GM21619 (cell line): ENCODE data around the gene ARHGEF9.

ENCODE experiments used
- ATAC-seq: cut with Tn5 transposase; IDR thresholded peaks from one replicate; pipeline ENCODE4 v1.9.1; 2021; ENCODE audit not compliant: unreplicated experiment

Gene ARHGEF9

GRCh38 chrX:63746715-63747114 lies 38.3 kb downstream of the ARHGEF9 start:
- ATAC-seq = no peak

DNA sequence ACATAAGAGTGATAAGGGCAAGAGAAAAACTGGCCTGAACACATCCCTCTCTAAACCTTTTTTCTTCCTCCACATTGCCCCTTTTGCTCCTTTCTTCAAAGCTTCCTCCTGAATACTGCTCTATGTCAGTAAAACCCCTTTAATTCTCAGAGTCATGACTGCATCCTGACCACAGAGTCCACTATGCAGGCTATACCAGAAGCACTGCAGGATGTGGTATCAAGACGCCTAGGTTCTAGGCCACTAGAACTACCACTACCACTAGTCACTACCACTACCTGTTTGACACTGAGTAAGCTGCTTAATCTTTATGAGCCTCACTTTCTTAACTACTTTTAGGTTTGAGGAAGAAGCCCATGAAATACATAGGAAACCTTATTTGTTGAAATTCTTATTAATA lies 38.7 kb downstream of the ARHGEF9 start:
- ATAC-seq = peak; percentile 94

GRCh38 chrX:63744850-63745394 lies 40.1 kb downstream of the ARHGEF9 start:
- no peak for ATAC-seq

DNA sequence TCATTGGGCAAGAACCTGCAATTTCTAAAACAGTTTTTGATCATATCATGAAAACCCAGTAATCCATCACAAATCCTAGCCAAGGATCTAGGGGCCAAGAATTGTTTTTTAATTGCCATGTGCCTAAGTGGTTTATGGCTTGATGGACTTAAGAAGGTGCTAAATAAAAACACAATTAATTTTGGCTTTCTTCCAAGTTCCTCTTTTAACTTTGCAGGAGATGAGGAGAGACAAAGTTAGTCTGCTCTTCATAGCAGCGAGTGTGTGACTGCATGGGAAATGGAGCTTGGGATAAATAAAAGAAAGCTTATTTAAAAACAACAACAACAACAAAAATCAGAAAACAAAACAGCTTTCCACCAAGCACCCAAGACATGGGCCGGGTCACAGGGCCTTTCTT lies 41.4 kb downstream of the ARHGEF9 start:
- no peak for ATAC-seq

DNA sequence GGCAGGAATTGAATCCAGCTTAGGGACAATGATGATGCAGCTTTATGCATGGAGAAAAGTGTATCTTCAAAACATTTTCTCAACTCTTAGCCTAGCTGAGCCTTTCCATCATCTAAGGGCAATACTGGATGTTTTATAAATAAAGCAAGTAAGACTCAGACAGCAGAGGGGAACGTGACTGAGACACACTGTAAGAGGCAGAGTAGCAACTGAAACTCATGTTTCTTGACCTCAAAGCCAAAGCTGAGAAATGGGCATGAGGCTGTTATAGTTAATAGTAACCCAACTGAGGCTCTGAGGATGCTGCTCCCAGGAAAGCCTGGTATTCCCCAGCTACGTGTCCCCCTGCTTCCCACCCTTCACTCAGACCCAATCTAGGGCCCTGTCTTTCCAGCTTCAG lies 44.6 kb downstream of the ARHGEF9 start:
- peak; percentile 77 for ATAC-seq

DNA sequence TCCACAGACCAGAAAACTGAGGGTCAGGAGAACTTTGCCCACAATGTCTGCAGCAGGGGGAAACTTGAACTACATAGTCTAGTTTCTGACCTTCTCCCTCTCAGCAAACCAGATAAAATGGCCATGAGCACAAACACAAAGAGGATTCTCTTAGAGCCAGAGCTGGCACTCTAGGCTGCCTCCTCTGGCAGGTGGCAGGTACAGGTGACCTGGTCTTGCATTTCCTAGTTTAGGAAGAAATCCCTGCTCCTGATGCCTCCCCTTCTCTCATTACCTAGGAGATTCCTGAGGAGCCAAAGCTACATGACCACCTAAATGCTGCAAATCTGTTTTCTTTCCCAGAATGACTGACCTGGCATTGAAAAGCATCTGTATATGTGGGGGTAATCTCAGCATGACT lies 45.1 kb downstream of the ARHGEF9 start:
- no peak for ATAC-seq

GRCh38 chrX:63738696-63739095 lies 46.3 kb downstream of the ARHGEF9 start:
- no peak for ATAC-seq

GRCh38 chrX:63737131-63737921 lies 47.7 kb downstream of the ARHGEF9 start:
- no peak for ATAC-seq

- no peak for ATAC-seq
These were observed 49.1 kb downstream of the ARHGEF9 start for GRCh38 chrX:63735882-63736281.

DNA sequence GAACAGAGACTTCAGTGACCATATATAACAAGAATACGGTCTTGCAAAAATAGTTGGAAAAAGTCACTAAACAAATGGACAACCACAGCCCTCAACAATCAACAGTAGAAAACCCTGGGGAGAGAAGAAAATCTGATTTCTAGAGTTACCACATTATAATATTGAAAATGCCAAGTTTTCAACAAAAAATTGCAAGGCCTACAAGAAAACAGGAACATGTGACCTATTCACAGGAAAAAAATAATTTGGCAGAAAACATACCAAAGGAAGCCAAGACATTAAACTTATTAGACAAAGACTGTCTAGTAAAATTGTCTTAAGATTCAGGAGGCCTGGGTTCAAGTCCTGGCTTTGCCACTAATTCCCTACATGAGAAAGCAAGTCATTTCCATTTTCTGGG lies 64.7 kb downstream of the ARHGEF9 start:
- ATAC-seq = no peak

DNA sequence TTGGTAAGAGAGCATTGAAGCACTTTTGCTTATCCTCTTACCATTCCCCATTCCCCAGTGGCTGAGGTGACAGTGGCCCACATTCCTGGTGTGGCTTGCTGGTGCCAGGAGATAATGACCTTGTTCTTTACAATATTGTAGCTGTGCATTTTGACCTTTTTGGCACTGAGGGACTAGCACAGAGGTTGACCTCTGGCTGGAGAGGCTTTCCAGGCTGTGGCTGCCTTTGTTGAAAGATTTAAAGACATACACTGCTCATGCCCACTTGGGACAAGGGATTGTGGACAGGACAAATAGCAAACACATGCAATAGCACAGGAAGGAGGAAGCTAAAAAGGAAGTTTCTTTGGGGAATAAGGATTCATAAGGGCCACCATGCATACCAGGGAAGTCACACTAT lies 65.4 kb downstream of the ARHGEF9 start:
- no peak for ATAC-seq

DNA sequence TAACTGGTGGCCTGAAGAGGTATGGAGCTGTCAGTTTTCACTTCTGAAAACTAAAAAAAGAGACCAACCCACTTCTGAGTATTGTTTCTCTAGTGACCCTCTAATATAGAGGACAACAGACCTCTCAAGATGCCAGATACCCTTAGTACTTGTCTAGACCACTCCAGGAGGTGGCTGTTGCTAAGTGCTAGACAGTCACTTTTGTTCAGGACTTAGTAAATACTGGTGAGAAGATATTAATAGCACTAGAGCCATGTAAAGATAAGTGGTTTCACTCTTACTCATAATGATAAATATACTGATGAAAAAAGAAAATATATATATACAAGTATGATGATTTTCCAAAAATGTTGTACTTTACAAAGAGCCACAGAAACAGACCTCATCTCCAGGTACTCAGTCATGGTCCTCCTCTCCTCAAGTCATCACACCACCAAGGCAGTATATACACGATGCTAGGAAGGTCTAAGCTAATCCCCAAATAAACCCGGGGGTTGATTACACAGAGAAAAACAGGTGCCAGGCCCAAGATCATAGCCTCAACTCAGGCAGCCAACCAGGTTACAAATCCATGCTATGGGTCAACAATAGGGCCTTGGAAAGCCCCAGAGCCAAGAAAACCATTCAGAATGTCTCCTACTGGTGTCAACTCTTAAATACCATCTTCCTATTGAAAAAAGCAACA lies 66.9 kb downstream of the ARHGEF9 start:
- peak; percentile 90 for ATAC-seq

DNA sequence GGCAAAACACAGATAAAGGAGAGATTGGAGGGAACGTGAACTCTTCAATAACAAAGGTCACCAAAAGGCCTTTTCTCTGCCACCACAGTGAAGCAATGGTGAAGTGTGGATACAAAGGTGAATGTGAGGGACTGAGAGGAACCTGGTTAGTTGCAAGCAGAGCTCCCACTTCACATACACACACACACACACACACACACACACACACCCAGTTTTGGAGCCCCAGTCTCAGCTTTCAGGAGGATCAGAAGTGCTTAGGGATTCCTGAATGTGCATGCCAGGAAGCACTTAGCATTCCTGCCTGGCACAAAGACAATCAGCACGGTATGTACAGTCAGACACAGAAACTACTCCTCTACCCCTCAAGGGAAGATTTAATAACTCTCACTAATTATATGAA lies 71.5 kb downstream of the ARHGEF9 start:
- ATAC-seq = no peak

GRCh38 chrX:63708801-63709200 lies 76.2 kb downstream of the ARHGEF9 start:
- no peak for ATAC-seq

DNA sequence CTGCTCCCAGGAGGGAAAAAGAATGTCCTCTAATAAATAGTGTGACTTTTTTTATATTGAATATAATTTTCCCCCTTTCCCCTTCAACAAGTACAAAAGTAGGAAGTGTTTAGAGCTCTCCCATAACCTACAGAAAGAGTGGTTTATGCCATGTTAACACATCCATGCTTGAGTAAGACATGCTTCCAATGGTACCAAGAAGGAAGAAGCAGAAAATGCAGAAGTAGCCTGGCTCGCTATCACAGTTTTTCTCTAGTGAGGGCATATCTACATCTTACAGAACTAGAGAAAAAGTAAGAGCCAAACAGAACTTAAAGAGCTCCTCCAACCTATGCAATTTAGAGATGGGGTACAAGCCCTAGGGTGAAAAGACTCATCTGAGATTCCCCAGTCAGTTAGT lies 82.5 kb downstream of the ARHGEF9 start:
- no peak for ATAC-seq

DNA sequence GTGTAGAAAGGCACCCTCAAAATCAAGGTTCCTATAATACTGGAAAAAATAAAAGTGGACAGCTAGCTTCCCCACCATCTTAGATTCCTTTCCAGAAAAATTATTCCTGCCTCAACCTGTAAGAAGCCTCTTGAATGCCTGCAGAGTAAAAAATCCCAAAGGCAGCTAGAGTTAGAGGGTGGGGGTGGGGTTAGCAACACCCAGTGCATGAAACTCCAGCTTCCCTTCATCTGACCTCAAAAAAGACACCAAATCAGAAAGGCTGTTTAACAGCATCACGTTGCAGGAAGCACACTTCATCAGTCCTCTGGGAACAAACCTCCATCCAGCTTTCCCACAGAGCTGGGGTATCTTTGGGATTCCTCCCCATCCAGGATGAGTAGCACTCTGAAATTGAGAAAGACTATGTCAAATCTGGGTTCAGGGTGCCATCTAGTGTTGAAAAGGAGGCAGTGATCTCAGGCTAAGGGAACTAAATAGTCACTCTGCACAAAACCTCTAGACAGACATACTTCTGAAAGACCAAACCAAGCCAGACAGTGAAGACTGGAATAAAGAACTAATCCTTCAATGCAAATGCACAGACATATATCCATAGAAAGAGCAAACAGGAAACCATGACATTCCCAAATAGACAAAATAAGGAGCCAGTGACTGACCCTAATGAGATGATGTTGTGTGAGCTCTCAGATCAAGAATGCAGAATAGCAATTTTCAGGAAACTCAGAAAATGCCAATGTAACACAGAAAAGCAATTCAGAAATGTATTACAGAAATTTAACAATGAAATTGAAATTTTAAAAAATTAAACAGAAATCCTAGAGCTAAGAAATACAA lies 97.9 kb downstream of the ARHGEF9 start:
- ATAC-seq = no peak

- no peak for ATAC-seq
These were observed 104.6 kb downstream of the ARHGEF9 start for GRCh38 chrX:63680423-63680822.

DNA sequence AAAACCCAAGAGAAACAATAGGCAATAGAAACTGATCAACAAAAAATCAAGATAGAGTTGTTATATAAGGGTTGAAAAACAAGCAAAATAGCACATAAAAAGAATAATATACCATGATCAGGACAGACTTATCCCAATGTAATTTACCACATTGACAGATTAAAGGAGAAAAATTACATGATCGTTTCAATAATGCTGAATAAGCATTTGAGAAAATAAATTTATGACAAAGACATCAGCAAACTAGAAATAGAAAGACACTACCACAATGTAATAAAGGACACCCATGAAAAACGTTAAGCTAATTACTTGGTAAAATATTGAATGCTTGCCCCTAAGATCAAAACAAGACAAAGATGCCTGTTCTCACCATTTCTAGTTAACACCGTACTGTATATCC lies 105.6 kb downstream of the ARHGEF9 start:
- no peak for ATAC-seq

DNA sequence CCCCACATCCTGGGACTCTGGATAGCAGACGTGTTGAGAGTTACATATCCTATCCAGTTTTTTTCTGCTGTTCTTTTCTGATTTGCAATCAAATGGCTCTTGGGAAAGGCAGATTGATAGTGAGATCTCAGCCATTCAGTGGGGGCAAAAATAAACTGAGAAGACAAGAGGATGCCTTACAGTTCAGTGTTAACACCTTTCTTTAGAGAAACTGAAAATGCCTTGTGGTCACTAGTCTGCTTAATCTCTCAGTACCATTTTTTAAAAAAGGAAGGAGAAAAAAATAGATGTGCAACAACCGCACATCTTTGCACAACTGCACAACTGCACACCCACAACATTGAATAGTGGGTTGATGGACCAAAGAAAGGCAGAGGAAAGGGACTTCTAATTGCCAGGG lies 109.3 kb downstream of the ARHGEF9 start:
- no peak for ATAC-seq

DNA sequence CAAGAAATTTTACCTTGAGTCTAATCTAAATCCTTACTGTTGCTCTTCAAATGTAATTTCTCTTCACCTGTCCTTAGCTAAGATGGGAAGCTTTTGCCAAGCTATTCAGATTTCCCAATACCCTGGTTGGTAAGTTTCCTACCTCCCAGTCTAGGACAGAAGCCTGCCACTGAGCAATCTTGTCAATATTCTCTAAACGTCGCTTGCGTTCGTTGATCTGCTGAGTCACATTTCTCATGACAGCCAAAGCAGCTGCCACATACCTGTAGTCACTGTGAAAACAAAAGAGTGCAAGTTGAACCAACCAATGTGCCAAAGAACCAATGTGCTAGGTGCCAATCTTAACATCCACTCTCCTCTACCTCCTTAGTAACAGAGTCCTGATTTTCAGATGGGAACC lies 111.1 kb downstream of the ARHGEF9 start:
- ATAC-seq = no peak

DNA sequence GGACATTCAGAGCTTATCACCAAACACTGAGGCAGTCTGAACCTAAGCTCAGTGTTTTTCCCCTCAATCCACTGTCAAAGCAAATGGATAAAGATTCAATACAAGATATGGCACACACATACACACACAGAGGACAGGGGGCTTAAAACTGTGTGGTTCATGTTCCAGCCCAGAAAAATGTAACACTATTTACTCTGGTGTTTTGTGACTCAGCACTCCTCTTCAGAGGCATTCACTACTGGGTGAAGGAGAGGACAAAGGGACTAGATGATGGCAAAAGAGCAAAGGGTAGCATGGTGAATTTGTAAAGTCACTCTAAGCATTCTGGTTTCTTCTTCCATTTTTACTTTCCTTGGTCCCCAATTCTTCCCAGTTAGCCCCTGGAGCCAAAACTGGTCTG lies 120.3 kb downstream of the ARHGEF9 start:
- ATAC-seq = no peak
